Heart right ventricle (tissue), 16 donors: ENCODE measurements around the gene GMDS. TPM values are rescaled to one million over a fixed set of nuclear protein-coding genes. Genes with fewer than 3 reads are reported as not detected.

Source experiments
- ATAC-seq, 8 donors: fragments of 200-7000 bp; cut with Tn5 transposase; one replicate each; pipeline ENCODE4 v1.9.1; 2020; ENCODE audit warnings: mild to moderate bottlenecking in 8 of 8, moderate library complexity in 8 of 8, moderate number of reproducible peaks in 1 of 8
- DNase-seq, 2 donors: peaks; one replicate each; pipeline ENCODE4 v3.0.0-alpha.2; 2020
- H3K27ac ChIP-seq, 10 donors: fragments of 200-600 bp; sonication (generic) in 2 of 10; one replicate each; pipeline versions ENCODE4 v1.5.0 to v1.8.0; 2020 to 2022; ENCODE audit warnings: mild to moderate bottlenecking in 3 of 10
- H3K27me3 ChIP-seq, 7 donors: fragments of 200-600 bp; one replicate each; pipeline ENCODE4 v1.8.0; 2021 to 2022; ENCODE audit warnings: mild to moderate bottlenecking in 2 of 7
- H3K36me3 ChIP-seq, 9 donors: fragments of 200-600 bp; sonication (generic) in 1 of 9; one replicate each; pipeline versions ENCODE4 v1.5.0 to v1.8.0; 2020 to 2022; ENCODE audit warnings: mild to moderate bottlenecking in 2 of 9
- H3K4me1 ChIP-seq, 9 donors: fragments of 200-600 bp; sonication (generic) in 1 of 9; one replicate each; pipeline versions ENCODE4 v1.5.0 to v1.8.0; 2020 to 2022; ENCODE audit warnings: mild to moderate bottlenecking in 4 of 9
- H3K4me3 ChIP-seq, 10 donors: fragments of 200-600 bp; sonication (generic) in 2 of 10; one replicate each; pipeline versions ENCODE4 v1.5.0 to v1.8.0; 2020 to 2022; ENCODE audit warnings: mild to moderate bottlenecking in 7 of 10, moderate library complexity in 2 of 10
- H3K9me3 ChIP-seq, 11 donors: fragments of 200-600 bp in 10 of 11; sonication (generic) in 2 of 11; one replicate each; pipeline versions ENCODE4 v1.5.0 to v1.8.0; 2013 to 2022; ENCODE audit warnings: mild to moderate bottlenecking in 2 of 11, control low read depth in 1 of 11, moderate library complexity in 1 of 11
- WGBS, 2 donors: extraction: QIAGEN DNeasy Blood & Tissue Kit; methylation state at CpG; one replicate each; pipeline ENCODE4 v1.1.7; 2013; ENCODE audit warnings: inconsistent platforms in 1 of 2; 5-methylcytosine and 5-hydroxymethylcytosine counted together
- intact Hi-C, 10 donors: fragments of 100-400 bp; cut with DNase I; formaldehyde crosslinking; loops; one replicate each; pipeline versions ENCODE4 v1.11.1 to v1.14.2; 2022
- polyA plus RNA-seq, 2 donors: library from polyadenylated mRNA; stranded (reverse); fragments of 200-250 nt; gene quantifications; one replicate each; pipeline ENCODE4 v1.2.3, GENCODE V29; 2013
- total RNA-seq, 10 donors: library from RNA; stranded (reverse); fragmentation: NEBNext Ultra II Directional in 3 of 10; extraction: Animal tissue kit (Norgen Biotek cat#: 25700) in 3 of 10; gene quantifications; one replicate each; pipeline versions ENCODE4 v1.2.1 to v1.2.4, GENCODE V29; 2021 to 2023
- TF ChIP-seq, protein P1 (sequence below), 9 donors: fragments of 200-600 bp; sonication (generic) in 2 of 9; IDR thresholded peaks; one replicate each; pipeline versions ENCODE4 v1.5.0 to v1.8.0; 2021 to 2022; ENCODE audit warnings: antibody characterized with exemption in 9 of 9, mild to moderate bottlenecking in 5 of 9, moderate library complexity in 1 of 9
- donor health status: Arrhythmogenic right ventricular cardiomyopathy.
- donor health status: ischemic (EF 13 %, LVEDD 7.1; RV severe dilation, severe dysfunction).
- donor health status: healthy with polysubstance abuse.
- donor health status: DM: no; HTN: yes; CAD: no.
- donor health status: DM: no; HTN: no; CAD: no.
- donor health status: ischemic (EF 25% LVEDD 6.9; RV normal size, moderate dysfunction).
- donor health status: ischemic (EF 25% LVEDD 5.7; RV mildly dilated, moderate dysfunction).
- donor health status: healthy.
- donor health status: DM: yes; HTN: yes; CAD: no.
- donor health status: Ischemic cardiomyopathy.
- donor health status: ischemic (EF 35%, LVEDD 5.7; RV mildly dilated, moderate dysfunction).
- donor health status: nonischemic (EF 11% LVEDD 7.7; RV severe dilation, severe dysfunction).
- donor health status: DM: yes; HTN: yes; CAD: no.
- donor health status: PGD.
- donor health status: ischemic (EF 29% LVEDD 5.4; RV normal size, mild dysfunction).
- donor health status: nonischemic (EF 23%, LVEDD 6.1; RV moderate dilation, normal function).

Gene GMDS
- total and polyA plus RNA-seq, 12 donors, result 5.0 to 10.6 (median 6.9) TPM

DNA sequence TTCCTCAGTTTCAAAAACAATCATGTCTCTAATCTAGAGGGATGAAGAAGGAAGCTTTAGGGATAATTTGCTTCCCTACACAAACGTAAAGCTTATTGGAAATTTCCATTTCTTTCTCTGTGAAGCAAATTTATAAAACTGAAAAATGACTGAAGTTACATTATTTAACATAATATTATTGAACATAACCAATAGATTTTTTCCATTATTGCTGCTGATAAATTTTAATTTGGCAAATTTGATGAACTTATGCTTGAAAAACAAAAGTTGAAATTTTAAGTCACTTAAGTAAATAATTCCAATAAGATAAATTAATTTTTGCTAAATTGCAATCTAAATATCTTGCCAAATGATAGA lies 140.9 kb downstream of the GMDS start:
- Histone ChIP-seq H3K36me3 (no peaks in the 10 kb centered on the region), H3K27ac (no peak overlapping the region), H3K9me3 (no peaks in the 10 kb centered on the region), H3K4me1 (peaks cover 0 to 10% (median 0%) of the 10 kb centered on the region in 9 donors), H3K4me3 (no peak overlapping the region), H3K27me3 (no peaks in the 10 kb centered on the region)
- TF ChIP-seq, protein P1, sequence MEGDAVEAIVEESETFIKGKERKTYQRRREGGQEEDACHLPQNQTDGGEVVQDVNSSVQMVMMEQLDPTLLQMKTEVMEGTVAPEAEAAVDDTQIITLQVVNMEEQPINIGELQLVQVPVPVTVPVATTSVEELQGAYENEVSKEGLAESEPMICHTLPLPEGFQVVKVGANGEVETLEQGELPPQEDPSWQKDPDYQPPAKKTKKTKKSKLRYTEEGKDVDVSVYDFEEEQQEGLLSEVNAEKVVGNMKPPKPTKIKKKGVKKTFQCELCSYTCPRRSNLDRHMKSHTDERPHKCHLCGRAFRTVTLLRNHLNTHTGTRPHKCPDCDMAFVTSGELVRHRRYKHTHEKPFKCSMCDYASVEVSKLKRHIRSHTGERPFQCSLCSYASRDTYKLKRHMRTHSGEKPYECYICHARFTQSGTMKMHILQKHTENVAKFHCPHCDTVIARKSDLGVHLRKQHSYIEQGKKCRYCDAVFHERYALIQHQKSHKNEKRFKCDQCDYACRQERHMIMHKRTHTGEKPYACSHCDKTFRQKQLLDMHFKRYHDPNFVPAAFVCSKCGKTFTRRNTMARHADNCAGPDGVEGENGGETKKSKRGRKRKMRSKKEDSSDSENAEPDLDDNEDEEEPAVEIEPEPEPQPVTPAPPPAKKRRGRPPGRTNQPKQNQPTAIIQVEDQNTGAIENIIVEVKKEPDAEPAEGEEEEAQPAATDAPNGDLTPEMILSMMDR (IDR thresholded peaks at IDR 0.05), result no peak
- ATAC-seq, result no peak
- DNase-seq, result no peak
- 31 to 49% methylated on average over 1 of the region's 1 CpG for WGBS, 2 donors
- intact Hi-C loops, result loop anchor here (1.0 to 10.0 kb wide), 10 partner anchors 90 to 530 kb away; partner anchors contain the start of gene FOXC1 (in 3 of the 10)

DNA sequence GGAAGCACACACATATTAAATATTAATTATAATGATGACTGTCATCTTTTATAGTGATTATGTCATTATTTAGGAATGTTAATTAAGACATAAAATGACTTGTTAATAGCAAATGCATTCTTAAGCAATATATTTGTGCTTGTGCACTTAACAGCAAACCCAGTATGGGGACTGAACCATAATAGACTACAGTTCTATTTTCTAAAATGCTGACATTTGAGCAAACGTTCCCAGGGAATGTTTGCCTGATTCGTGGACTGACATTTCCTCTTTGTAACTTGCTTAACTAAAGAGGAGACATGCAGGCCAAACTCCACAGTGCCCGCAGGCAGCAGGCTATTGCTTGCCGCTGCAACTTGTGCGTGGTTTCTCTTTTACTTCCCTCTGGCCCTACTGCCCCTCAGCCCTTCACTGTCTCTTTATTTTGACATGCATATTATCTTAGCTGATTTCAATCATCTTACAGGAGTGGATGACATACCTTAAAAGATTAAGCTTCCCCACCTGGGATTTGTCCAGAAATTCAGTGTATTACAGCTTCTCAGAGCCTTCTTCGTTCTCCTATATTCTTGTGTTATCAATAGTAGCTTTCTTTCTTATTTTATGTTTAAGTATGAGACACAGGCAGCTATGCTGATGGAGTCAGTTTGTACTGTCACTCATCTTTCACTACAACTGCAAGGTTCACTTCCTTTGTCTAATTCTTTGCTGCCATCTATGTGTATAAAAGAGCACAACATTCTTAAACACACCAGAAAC lies 141.5 kb downstream of the GMDS start:
- TF ChIP-seq, protein P1 (IDR thresholded peaks at IDR 0.05), result peak in 8 of 9 donors; percentile 30 to 77 (median 65)
- WGBS, 2 donors, result 40 to 53% methylated on average over 6 of the region's 6 CpGs
- intact Hi-C loops, result loop anchor here (1.0 to 10.0 kb wide), 11 partner anchors 91 to 531 kb away; partner anchors contain the start of gene FOXC1 (in 3 of the 10)
- DNase-seq, result no peak
- Histone ChIP-seq H3K9me3 (no peaks in the 10 kb centered on the region), H3K36me3 (no peaks in the 10 kb centered on the region), H3K4me1 (peaks cover 0 to 10% (median 0%) of the 10 kb centered on the region in 9 donors), H3K27me3 (no peaks in the 10 kb centered on the region), H3K4me3 (peak overlapping the region in 4 of 10 donors; percentile 5 to 26 (median 14)), H3K27ac (peak overlapping the region in 2 of 10 donors; percentile 17 to 24)
- ATAC-seq, result peak in 7 of 8 donors; percentile 75 to 83 (median 79)

DNA sequence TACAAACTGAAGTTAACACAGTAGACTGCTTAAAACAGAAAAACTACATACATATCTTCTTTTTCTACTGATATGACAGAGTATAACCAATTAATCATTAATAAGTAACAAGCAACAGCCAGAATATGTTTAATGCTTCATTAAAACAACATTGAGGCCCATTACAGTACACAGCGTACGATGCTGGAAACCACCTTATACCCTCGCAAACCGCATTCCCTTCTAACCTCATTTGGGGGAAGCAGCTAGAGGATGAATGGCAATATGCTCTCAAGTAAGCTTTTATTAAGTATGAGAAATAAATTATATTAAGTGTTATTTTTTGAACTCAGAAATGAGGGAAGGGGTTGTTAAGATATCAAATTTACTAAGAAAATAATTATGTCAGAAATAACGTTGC lies 142.4 kb downstream of the GMDS start:
- no peaks in the 10 kb centered on the region for H3K9me3 ChIP-seq
- ATAC-seq (no peak), DNase-seq (no peak)
- WGBS, 2 donors, result 87 to 96% methylated on average over 5 of the region's 5 CpGs
- peaks cover 0 to 10% (median 0%) of the 10 kb centered on the region in 9 donors for H3K4me1 ChIP-seq
- TF ChIP-seq, protein P1 (IDR thresholded peaks at IDR 0.05), result no peak
- intact Hi-C loops, result loop anchor here in 7 of 10 donors (2.0 to 10.0 kb wide), 7 partner anchors 92 to 532 kb away; partner anchors contain the start of gene FOXC1 (in 3 of the 7)
- peak overlapping the region in 2 of 10 donors; percentile 0 to 26 for H3K4me3 ChIP-seq
- no peaks in the 10 kb centered on the region for H3K27me3 ChIP-seq
- H3K27ac ChIP-seq, result peak overlapping the region in 2 of 10 donors; percentile 17 to 24
- no peaks in the 10 kb centered on the region for H3K36me3 ChIP-seq

DNA sequence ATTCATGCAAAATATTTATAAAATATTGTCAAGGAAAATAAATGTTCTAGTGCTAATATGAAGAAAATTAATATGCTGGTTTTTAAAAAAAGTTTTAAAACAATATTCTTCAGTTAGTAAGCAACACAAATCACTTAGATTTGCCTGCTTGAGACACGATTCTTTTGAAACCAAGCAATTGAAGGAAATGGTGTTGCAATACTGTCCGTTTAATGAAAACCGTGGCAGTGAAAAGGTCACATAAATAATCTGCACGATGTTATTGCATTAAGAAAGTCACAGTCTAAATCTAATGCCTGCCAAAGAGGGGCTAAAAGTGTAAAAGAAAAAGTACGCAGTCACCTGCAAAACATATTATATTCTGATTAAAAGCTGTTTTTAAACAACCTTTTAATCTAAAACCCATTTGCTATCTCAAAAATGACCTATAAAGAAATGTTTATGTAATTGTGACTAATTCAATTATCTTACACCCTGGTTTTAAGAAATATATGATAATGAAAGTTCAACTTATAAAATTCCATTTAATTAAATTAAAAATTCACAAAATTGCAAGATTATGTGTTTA lies 143.0 kb downstream of the GMDS start:
- Histone ChIP-seq H3K9me3 (no peaks in the 10 kb centered on the region), H3K4me1 (peaks cover 0 to 10% (median 0%) of the 10 kb centered on the region in 9 donors), H3K27ac (no peak overlapping the region), H3K27me3 (no peaks in the 10 kb centered on the region), H3K4me3 (peak overlapping the region in 1 of 10 donors; percentile 0), H3K36me3 (no peaks in the 10 kb centered on the region)
- TF ChIP-seq, protein P1 (IDR thresholded peaks at IDR 0.05), result no peak
- DNase-seq (no peak), ATAC-seq (no peak)
- intact Hi-C loops, result loop anchor here in 7 of 10 donors (2.0 to 10.0 kb wide), 7 partner anchors 92 to 532 kb away; partner anchors contain the start of gene FOXC1 (in 3 of the 7)
- 70 to 83% methylated on average over 5 of the region's 5 CpGs for WGBS, 2 donors
